EL (cell line): ENCODE data around the gene CRTC1.
"Not testable (repeated sequence)": the region's sequence is repeated elsewhere in the genome, so short reads cannot be mapped to it uniquely, and the experiment has no call there.

Experiments
- DNase-seq: peaks from one replicate; pipeline ENCODE4 v3.0.0-alpha.2; 2016

The CRTC1 gene

DNA sequence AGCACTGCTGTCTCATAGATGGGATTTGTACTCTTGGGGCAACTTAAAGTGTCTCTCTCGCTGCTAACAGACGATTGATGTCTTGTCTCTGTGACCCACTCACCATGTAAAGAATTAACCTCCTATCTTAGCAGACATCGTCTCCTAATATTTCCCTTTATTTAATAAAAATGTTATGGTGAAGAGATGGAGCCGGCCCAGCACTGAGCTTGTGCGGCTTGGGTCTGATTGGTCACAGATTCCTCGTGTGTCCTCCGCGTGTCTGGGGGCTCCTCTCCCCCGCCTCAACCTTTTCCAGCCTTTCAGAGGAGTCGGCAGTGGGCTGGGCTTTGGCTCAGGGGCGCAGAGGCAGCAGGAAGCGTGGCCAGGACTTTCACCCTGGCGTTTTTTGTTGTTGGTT lies 13.2 kb upstream of the CRTC1 start:
- no peak for DNase-seq

DNA sequence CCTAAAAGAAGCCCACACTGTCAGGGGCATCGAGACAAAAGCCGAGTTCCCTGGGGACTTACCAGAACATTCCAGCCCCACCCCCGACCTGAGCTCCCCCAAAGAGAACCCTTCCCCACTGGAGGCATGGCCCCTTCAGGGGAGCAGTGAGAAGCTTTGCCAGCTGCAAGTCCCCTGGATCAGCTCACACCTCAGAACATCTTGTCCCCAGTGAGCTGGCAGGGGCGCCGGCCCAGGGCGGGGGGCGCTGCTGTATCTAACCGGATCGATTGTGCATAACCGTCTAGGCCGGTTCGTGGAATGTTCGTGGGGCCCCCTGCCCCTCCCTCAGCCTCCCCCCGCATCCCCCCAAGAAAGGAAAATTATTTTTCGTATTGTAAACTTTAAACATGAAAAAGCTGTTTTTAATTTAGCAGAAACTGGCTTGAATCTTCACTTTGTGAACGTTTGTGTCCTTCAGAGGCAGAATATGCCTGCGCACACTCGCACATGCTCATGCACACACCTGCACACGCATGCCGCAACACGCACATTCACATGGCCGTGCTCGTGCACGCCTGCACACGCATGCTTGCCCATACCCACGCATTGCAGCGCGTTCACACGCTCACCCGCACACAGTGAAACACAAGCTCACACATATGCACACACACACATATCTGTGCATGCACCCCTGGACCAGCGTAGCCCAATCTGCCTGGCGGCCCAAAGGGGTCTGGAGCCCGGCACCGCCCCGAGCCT lies 12.0 kb upstream of the CRTC1 start:
- DNase-seq: no peak

DNA sequence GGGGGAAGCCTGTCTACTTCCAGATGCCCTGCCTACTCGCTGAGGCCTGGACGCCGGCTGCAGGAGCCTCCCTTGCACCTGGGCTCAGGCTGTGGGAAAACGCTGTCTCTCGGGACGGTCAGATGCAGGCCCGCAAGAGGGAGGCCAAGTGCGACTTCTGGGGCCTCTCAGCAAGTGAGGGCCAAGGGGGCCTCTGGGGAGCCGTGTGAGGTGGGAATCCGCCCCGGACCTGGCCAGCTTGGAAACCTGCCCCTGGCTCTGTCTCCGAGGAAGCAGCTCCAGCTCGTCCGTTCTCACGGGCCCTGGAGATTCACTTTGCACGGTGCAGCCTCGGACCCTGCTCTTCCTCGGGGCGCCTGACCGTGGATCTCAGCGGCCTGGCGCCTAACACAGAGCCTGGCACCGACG lies 11.4 kb upstream of the CRTC1 start:
- no peak for DNase-seq

DNA sequence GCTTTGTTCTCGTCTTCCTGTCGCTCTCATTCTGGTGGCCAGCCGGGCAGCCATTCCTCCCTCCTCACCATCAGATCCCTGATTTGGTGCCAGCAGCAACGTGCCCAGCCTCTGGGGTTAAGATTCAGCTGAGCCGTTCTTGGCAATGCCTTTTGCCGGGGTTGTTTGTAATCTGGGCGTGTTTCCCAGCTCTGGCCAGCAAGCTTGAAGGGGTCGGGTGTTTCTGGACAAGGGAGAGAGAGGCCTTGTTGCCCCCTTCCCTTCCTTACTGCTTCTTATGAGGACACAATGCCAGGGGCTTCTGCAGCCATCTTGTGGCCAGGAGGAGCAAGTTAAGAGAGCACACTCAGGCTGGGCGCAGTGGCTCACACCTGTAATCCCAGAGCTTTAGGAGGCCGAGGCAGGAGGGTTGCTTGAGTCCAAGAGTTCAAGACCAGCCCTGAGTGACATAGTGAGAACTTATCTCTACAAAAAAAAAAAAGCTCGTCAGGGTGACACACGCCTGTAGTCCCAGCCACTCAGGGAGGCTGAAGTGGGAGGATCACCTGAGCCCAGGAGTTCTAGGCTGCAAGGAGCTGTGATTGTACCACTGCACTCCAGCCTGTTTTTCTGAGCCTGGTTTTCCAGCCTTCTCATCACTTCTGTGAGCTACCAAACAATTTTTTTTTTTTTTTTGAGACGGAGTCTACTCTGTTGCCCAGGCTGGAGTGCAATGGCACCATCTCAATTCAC lies 10.7 kb upstream of the CRTC1 start:
- DNase-seq: no peak

DNA sequence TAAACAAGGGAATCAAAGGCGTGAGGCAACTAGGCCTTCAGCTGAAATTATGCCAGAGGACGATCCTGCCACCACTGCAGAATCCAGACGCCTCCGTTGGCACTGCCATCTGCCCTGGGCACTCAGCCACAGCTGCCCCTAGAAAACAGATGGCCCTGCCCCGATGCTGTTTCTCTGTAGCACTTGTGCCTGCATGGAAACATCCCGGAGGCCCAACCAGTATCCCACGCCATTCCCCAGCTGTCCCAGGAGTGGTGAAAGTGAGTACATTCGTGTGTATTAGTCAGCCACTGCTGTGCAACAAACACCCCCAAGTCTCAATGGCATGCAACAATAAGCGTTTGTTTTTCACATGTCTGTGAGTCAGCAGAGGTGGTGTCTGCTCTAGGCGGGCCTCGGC lies 8.9 kb upstream of the CRTC1 start:
- DNase-seq: no peak

DNA sequence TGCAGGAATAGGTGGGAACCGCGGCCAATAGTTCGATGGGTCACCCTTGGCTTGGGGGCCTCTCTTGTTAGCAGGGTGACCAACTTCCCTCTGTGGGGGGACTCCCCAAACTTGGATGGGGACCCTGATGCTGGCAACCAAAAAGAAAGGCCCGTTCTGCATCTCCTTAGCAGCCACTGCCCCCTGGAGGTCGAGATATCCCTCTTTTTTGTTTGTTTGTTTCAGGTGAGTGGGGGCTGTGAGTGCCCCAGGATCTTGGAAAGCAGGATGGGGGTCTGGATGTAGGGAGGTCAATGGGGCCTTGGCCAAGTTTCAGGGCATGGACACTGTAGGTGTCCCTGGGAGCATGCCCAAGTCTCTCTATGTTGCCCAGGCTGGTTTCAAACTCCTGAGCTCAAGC lies 7.7 kb upstream of the CRTC1 start:
- no peak for DNase-seq

DNA sequence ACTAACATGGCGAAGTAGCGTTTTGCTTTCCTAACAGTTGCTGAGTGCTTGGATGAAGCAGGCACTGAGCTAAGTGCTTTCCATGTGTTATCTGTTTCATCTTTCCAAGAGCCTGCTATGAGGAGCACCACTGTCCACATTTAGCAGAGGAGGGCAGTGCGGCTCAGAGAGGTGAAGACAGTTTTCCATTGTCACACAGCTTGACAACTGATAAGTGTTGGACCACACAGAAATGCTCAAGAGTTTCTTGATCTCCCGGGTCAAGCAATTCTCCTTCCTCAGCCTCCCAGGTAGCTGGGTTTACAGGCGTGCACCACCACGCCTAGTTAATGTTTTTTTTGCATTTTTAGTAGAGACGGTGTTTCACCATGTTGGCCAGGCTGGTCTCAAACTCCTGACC lies 6.8 kb upstream of the CRTC1 start:
- DNase-seq: no peak

DNA sequence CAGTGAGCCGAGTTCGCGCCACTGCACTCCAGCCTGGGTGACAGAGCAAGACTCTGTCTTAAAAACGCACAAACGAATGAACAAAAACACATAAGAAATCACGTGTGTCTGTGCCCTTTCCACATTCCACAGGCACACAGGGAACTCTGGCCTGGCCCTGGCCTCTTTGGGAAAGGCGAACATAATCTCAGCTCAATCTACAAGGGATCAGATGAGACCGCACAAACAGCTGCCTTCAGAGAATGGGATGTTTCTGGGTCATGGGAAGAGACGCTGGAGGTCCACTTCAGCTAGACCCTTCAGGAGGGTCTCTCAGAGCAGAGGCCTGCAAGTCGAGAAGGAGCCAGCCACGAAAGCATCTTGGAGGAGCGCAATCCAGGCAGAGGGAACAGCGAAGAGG lies 6.3 kb upstream of the CRTC1 start:
- no peak for DNase-seq

DNA sequence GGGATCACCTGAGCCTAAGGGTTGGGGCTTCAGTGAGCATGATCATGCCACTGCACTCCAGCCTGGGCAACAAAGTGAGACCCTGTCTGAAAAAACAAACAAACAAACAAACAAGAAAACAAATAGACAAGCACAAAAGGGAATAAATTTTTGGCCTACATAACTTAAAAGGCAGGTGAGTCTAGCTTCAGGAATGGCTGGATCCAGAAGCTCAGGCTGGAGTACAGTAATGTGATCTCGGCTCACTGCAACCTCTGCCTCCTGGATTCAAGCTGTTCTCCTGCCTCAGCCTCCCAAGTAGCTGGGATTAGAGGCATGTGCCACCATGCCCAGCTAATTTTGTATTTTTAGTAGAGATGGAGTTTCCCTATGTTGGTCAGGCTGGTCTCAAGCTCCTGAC lies 3.3 kb upstream of the CRTC1 start:
- not testable (repeated sequence) for DNase-seq

DNA sequence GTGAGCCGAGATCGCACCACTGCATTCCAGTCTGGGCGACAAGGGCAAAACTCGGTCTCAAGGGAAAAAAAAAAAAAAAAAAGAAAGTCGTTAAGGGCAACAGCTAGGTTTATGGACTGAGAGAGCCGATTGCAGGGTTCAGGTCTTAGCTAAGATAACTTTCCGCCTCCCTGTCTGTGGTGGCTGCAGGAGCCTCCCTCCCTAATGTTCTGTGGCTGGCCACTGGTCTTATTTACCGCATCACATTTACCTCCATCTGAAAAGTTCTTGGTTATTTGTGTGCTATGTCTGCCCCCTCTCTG lies 722 bp upstream of the CRTC1 start:
- no peak for DNase-seq

DNA sequence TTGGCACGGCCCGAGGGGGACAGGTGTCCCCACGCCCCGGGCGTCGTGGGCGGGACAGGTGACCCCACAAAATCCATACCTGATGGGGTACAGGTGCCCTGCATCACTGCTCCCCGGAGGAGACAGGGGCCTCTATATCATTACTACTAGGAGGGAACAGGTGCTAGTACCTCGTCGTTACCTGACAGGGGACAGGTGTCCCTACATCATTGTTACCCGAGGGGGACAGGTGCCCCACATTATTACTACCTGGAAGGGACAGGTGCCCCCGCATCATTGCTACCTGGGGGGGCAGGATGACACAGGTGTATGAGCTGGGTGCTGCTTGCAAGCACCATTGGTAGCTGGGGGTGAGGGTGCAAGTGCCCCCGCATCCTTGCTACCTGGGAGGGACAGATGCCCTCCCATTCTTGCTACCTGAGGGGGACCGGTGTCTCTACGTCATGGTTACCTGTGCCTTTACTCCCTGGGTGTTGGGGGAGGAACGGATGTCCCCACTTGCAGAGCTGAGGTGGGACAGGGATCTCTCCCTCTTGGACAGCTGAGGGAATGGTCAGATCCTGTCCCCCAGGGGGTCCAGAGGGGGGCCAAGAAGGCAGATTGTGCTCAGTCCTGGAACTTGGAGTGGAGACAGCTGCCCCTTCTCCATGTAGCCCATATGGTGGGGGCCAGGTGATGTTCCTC lies 620 bp downstream of the CRTC1 start:
- no peak for DNase-seq

DNA sequence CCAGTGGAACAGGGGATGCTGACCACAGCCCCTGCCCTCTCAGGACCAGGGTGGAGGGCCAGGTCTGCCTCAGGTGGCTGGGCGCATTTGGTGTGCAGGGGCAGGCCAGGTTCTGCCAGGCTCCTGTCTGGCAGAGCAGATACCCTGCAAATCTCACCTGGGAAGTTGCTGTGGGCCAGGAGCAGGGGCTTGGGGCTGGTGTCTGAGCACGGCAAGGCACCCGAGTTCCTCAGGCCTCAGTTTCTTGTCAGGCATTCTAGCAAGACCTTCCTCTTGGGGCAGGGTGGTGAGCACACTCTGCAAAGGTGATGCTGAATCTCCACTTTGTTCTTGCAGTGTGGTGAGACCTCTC lies 1.1 kb downstream of the CRTC1 start:
- DNase-seq: no peak

DNA sequence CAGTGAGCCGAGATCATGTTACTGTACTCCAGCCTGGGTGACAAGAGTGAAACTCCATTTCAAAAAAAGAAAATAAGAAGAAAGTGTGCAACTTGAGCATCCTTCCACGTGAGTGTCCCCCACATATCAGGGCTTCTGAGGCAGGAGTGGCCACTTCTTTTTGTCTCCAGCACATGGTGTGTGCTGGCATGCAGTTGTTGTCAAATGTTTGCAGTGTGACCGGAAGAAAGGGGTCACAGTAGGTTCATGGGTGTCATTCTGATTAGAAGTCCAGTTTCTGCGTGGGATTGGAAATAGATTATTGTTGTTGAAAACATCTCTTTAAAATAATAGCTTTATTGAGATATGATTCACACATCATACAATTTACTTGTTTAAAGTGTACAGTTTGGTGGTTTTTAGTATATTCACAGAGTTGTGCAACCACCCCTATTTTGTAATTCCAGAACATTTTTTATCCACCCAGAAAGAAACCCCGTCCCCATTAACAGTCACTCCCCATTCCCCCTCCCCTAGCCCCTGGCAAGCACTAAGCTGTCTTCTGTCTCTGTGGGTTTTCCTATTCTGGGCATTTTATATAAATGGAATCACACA lies 2.2 kb downstream of the CRTC1 start:
- DNase-seq: no peak

DNA sequence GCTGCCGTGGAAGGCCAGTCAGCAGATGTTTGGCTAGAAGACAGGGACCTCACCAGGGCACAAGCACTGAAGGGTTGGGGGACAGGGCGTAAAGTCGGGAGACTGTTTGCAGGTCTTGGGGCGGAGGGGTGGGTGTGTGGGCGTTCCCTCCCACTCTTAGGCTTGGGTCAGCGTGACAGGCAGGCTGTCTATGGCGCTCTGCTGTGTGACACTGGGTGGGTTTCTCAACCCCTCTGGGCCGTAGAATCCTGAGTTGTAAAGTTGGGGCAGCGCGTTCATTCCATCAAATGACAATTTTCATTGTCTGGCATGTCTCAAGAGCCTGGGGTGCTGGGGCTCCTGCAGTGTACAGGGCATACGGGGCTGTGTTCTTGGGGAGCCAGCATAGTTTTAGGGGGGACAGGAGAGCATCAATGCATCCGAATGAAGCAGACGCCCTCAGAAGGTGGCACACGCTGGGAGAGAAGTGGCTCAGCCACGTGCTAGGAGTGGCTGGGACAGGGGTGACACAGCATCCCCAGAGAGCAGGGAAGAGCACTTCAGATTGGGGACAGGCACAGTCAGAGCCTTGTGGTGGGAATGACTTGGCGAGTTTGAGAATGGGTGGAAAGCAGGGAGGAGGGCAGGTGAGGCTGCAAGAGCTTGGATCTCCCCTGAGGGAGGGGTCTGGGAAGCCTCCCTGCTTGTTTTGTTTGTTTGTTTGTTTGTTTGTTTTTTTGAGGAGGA lies 4.4 kb downstream of the CRTC1 start:
- no peak for DNase-seq

DNA sequence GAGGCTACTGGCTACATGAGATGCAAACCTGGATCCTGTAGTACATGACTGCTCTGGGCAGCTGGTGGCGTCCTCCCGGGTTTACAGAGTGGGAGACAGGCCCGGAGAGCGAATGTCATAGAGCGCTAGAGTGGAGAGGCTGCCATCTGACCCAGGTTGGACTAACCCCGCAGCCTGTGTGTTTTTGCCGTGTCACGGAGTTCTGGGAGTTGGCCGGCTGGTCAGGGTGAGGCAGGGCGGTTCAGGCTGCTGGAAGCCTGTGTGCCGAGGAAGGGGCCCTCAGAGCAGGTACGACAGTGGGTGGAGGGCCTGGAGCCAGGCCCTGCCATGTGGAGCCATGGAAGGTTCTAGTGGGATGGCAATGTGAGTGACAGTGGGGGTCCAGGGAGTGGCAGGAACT lies 12.5 kb downstream of the CRTC1 start:
- DNase-seq: no peak

DNA sequence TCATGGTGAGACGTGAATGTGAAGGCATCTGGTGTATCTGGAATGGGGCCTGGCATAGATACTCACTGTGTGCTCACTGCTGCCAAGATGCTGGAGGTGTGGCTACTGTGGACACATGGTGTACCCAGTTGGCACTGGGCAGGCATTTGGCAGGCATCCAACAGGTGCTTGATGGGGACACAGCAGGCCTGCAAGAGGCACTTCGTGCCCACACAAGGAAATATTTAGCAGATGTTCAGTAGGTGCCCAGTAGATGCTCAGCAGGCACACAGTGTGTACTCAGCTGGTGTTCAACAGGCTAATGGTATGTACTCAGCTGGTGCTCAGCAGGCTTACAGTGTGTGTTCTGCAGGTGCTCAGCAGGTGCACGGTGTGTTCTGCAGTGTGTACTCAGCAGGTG lies 14.2 kb downstream of the CRTC1 start:
- no peak for DNase-seq

DNA sequence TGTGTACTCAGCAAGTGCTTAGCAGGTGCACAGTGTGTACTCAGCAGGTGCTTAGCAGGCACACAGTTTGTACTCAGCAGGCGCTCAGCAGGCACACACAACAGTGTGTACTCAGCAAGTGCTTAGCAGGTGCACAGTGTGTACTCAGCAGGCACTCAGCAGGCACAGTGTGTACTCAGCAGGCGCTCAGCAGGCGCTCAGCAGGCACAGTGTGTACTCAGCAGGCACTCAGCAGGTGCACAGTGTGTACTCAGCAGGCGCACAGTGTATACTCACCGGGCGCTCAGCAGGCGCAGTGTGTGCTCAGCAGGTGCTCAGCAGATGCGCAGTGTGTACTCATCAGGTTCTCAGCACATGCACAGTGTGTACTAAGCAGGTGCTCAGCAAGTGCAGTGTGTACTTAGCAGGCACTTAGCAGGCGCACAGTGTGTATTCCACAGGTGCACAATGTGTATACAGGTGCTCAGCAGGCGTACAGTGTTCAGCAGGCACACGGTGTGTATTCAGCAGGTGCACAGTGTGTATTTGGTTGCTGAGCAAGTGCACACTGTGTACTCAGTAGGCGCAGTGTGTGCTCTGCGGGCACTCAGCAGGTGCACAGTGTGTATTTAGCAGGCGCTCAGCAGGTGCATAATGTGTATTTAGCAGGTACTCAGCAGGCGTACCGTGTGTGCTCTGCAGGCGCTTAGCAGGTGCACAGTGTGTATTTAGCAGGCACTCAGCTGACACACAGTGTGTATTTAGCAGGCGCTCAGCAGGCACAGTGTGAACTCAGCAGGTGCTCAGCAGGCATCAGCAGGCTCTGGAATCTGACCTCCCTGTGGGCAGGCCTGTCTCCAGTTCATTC lies 15.1 kb downstream of the CRTC1 start:
- no peak for DNase-seq

DNA sequence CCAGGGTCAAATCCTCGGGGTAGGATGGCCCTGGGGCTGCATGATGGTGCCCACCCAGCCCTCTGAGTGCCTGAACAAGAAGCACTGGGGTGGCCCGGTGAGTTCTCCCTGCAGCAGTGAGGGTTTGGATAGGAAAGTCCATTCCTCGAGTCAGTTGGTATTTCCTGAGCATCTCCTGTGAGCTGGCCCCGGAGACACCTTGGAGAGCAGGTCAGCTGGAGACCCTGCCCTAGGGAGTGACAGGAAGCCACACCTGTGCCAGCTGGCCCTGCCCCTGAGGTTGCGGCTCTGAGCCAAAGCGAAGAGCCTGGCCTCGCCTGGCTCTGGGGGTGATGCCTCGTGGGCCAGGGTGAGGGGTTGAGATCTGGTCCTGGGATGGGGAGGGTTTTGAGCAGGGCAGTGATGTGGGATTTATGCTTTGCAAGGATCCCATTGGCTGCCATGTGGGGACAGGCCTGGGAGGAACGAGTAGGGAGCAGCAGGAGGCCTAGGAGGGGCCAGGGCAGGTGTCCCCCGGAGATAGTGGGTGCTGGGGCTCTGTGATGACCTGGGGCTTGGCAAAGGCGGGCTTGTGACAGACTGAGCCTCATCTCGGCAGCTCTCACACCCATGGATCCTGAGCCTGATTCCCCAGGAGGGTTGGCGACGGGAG lies 16.0 kb downstream of the CRTC1 start:
- no peak for DNase-seq

DNA sequence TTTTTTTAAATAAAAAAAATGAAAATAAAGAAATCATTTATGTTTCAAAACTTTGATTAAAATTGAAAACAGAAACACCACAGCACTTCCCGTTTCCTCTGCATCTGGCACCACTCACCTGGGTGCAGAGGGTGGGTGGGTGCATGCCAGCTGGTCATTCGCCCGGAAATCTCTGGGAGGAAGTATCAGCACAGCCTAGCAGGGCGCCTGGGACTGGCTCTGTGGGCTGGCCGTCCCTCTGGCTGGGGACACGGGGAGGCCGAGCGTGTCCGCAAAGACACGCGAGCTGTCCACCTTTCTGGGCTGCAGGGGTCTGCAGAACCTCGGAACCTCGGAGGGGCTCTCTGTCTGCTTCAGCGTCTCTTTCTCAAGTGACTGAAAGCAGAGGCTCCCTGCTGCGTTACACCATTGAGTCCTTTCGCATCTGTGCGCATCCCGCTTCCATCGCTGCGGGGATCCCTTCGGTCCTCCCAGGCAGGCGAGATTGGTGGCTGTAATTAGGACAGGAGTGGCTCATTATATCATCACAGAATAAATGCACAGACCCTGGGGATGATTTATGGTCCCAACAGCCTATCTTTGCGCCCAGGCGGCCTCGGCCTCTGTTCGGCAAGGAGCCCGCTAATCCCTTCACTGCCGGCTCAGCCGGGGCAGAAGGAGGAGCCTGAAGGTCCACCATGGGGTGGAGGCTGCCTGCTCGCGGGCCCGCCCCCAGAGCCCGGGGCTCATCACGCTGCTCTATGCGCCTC lies 17.2 kb downstream of the CRTC1 start:
- DNase-seq: peak; percentile 58

DNA sequence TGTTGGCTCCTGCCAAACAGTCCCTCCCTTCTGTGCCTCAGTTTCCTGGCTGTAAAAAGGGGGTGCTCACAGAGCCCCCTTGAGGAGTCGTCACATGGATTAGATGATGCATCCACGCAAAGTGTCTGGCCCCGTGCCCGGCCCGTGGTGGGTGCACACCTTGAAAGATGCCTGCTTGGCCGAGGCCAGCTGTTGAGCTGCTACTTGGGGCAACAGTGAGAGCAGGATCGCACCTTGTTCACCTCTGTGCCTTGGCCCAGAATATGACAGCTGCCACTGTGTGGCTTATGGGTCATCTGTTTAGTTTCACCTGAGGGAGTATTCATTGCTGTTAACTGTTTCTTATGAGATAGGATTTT lies 17.7 kb downstream of the CRTC1 start:
- no peak for DNase-seq

DNA sequence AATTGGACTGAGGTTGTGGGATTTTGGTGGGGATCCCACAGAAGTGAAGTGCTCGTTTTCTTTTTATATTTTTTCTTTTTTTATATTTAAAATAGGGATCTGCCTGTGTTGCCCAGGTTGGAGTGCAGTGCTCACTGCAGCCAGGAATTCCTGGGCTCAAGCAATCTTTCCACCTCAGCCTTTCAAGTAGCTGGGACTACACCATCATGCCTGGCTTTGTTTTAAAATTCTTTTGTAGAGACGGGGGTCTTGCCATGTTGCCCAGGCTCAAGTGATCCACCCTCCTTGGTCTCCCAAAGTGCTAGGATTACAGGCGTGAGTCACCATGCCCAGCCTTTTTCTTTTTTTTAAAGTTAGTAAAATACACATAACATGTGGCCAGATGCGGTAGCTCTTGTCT lies 20.6 kb downstream of the CRTC1 start:
- no peak for DNase-seq
